HUES6 (cell line): ENCODE data around the gene DENND1A.
"Not testable (repeated sequence)": the region's sequence is repeated elsewhere in the genome, so short reads cannot be mapped to it uniquely, and the experiment has no call there.

Experiments used
- H3K27ac ChIP-seq: 2 replicates; pipeline ENCODE4 v1.7.0; 2013; ENCODE audit warnings: low read depth, mild to moderate bottlenecking, low read length, inconsistent platforms
- H3K27me3 ChIP-seq: 2 replicates; pipeline ENCODE4 v1.6.1; 2013; ENCODE audit warnings: low read length; ENCODE audit not compliant: control insufficient read depth, insufficient read depth
- H3K36me3 ChIP-seq: 2 replicates; pipeline ENCODE4 v1.6.1; 2013; ENCODE audit warnings: low read length; ENCODE audit not compliant: control insufficient read depth, insufficient read depth
- H3K4me1 ChIP-seq: 2 replicates; pipeline ENCODE4 v1.6.1; 2013; ENCODE audit warnings: low read length; ENCODE audit not compliant: control insufficient read depth, insufficient read depth
- H3K4me3 ChIP-seq: 2 replicates; pipeline ENCODE4 v1.5.1; 2013; ENCODE audit warnings: low read depth, low read length
- H3K9ac ChIP-seq: one replicate; pipeline ENCODE4 v1.6.1; 2013; ENCODE audit warnings: mild to moderate bottlenecking, low read length
- H3K9me3 ChIP-seq: 2 replicates; pipeline ENCODE4 v1.6.1; 2013; ENCODE audit warnings: low read depth, low read length; ENCODE audit not compliant: control insufficient read depth, insufficient read depth

DENND1A gene

DNA sequence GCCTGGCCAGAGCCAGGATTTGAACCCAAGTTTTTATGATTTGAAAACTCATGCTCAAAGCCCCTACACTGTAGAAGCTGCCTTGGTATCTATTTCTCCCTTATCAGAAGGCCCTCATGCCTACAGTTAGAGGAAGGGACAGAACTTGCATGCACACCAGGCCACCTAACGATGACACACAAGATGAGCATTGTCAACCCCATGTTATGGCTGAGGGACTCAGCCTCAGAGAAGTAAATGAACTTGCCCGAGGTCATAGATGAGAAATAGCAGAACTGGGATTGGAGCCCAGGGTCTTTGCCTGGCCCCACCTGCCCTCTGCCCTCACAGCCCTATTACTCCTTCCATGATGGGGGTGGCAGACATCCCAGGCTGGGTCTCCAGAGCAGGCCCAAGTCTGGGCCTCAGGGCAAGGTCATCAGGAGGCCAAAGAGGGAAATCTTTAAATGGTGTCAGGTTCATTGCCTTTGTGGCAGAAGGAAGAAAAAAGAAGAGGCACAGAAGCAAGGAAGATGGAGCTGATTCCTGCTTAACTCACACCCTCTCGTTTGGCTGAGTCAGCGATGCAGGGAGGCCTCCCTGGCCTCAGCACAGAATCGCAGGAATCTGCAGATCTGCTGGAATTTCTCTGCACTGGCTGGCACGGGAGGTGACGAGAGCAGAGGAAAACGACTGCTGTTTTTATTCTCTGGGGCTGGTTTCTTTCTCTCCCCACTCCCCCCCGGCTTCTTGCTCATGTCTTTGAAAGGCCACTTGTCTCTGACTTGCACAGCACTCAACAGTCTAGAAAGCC is 594.5 kb downstream of the DENND1A start:
- no peaks in the 10 kb centered on the region for H3K36me3 ChIP-seq
- H3K27ac ChIP-seq: no peak overlapping the region
- no peaks in the 10 kb centered on the region for H3K27me3 ChIP-seq
- peaks cover 29% of the 10 kb centered on the region for H3K4me1 ChIP-seq
- H3K4me3 ChIP-seq: no peak overlapping the region
- no peak overlapping the region for H3K9ac ChIP-seq
- H3K9me3 ChIP-seq: no peaks in the 10 kb centered on the region

DNA sequence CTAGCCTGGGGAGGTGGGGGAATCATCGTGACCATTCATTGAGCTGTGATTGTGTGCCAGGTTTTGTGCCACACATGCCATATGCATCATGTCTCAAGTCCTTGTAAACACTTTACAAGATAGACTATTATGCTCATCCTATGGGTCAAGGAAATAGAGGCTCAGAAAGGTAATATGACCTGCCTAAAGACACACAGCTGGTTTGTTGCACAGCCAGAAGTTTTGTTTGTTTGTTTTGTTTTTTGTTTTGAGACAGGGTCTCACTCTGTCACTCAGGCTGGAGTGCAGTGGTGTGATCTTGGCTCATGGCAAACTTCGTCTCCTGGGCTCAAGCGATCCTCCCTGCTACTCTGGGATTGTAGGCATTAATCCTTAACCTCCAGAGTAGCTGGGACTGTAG is 595.3 kb downstream of the DENND1A start:
- Histone ChIP-seq H3K27me3 (no peaks in the 10 kb centered on the region), H3K4me1 (peaks cover 22% of the 10 kb centered on the region), H3K36me3 (no peaks in the 10 kb centered on the region), H3K9ac (no peak overlapping the region), H3K4me3 (no peak overlapping the region), H3K27ac (no peak overlapping the region), H3K9me3 (no peaks in the 10 kb centered on the region)

DNA sequence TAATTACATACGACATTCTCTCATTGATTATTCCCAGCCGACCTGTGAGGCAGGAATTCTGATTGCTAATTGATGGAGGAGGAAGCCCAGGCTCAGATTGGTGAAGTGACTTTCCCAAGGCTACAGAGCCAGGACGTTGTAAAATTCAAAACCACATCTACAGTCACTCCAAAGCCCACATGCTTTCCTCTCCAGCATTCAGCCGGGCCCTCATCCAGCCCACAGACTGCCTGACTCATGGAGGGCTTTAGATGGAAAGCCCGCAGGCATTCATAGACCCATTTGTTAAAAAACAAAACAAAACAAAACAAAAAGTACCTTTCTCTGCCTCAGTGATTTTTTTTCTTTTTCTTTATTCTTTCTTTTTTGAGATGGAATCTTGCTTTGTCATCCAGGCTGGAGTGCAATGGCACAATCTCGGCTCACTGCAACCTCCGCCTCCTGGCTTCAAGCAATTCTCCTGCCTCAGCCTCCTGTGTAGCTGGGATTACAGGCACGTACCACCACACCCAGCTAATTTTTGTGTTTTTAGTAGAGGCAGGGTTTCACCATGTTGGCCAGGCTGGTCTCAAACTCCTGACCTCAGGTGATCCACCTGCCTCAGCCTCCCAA is 596.8 kb downstream of the DENND1A start:
- H3K9ac ChIP-seq, H3K27ac ChIP-seq, H3K4me3 ChIP-seq, H3K9me3 ChIP-seq, H3K36me3 ChIP-seq, H3K27me3 ChIP-seq: not testable (repeated sequence)
- H3K4me1 ChIP-seq: peaks cover 16% of the 10 kb centered on the region

DNA sequence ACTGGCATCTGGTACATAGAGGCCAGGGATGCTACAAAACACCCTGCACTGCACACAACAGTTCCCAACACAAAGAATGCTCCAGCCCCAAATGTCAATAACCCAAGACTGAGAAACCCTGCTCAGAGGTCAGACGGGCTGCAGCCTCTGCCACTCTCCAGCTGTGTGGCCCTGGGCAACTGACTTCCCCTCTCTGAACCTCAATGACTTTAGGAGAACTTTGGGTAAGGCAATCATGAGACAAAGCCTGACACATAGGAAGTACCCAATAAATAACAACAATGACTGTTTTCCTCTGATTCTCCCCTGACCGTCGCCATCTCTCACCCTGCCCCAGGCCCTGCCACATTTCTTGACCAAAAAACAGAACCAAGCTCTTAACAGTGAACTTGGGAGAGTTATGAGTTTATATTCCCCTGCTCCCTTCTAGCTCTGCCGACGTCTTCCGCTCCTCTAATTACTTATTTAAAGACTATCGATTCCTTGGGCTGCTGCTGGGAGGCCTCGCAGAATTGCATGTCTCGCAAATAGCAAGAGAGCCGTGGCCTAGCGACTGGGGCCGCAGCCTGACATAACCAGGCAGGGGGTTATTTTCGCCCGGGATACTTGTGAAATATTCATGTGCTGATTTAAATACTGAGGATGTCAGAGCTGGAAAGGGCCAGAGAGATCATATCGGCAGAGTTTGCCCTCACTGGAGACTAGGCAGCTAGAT is 598.4 kb downstream of the DENND1A start:
- Histone ChIP-seq H3K9ac (no peak overlapping the region), H3K27ac (no peak overlapping the region), H3K9me3 (no peaks in the 10 kb centered on the region), H3K36me3 (no peaks in the 10 kb centered on the region), H3K27me3 (no peaks in the 10 kb centered on the region), H3K4me1 (peaks cover 18% of the 10 kb centered on the region), H3K4me3 (no peak overlapping the region)
